Kidney (tissue), 14 donors: Measurements from ENCODE around the gene GALNT8. TPM values are rescaled to one million over a fixed set of nuclear protein-coding genes. Genes with fewer than 3 reads are reported as not detected.

Source experiments
- DNase-seq, 5 donors: peaks; one replicate each; pipeline ENCODE4 v3.0.0-alpha.2; 2013 to 2020
- FAIRE-seq: peaks from 2 replicates; lab custom pipeline; 2012; peaks lifted over from hg19 to GRCh38; lab: Jason Lieb, UNC
- H3K27ac ChIP-seq, 2 donors: one replicate each; pipeline ENCODE4 v1.7.0; 2013; ENCODE audit warnings: low read depth in 2 of 2, low read length in 2 of 2, inconsistent platforms in 1 of 2
- H3K27me3 ChIP-seq: one replicate; pipeline ENCODE4 v1.7.1; 2013; ENCODE audit warnings: low read length, inconsistent platforms; ENCODE audit not compliant: control insufficient read depth, insufficient read depth
- H3K36me3 ChIP-seq, 3 donors: one replicate each; pipeline versions ENCODE4 v1.7.0 to v1.7.1; 2013; ENCODE audit warnings: low read length in 3 of 3, control low read depth in 1 of 3, inconsistent platforms in 1 of 3; ENCODE audit not compliant: insufficient read depth in 3 of 3, control insufficient read depth in 2 of 3
- H3K4me1 ChIP-seq, 3 donors: one replicate each; pipeline versions ENCODE4 v1.7.0 to v1.7.1; 2013; ENCODE audit warnings: low read length in 3 of 3, inconsistent platforms in 1 of 3, low read depth in 1 of 3; ENCODE audit not compliant: control insufficient read depth in 2 of 3, insufficient read depth in 2 of 3
- H3K4me3 ChIP-seq, 3 donors: one replicate each; pipeline versions ENCODE4 v1.7.0 to v1.8.1; 2013; ENCODE audit warnings: low read length in 3 of 3, control low read depth in 1 of 3, inconsistent platforms in 1 of 3
- H3K9ac ChIP-seq, 3 donors: one replicate each; pipeline versions ENCODE4 v1.7.0 to v1.7.1; 2013; ENCODE audit warnings: low read length in 3 of 3, control low read depth in 1 of 3, inconsistent platforms in 1 of 3
- H3K9me3 ChIP-seq, 3 donors: one replicate each; pipeline versions ENCODE4 v1.7.0 to v1.7.1; 2013; ENCODE audit warnings: low read length in 3 of 3, control low read depth in 1 of 3, inconsistent platforms in 1 of 3; ENCODE audit not compliant: control insufficient read depth in 2 of 3, insufficient read depth in 1 of 3
- CTCF ChIP-seq: IDR thresholded peaks from 3 replicates; pipeline ENCODE4 v1.5.1; 2012; ENCODE audit warnings: mild to moderate bottlenecking, moderate library complexity, borderline replicate concordance; ENCODE audit not compliant: insufficient read depth; ENCODE audit errors: extremely low read depth
- intact Hi-C: fragments of 100-400 bp; cut with DNase I; formaldehyde crosslinking; loops from one replicate; pipeline ENCODE4 v1.11.1; 2022
- polyA plus RNA-seq: library from polyadenylated mRNA; stranded (reverse); fragments of 350-450 nt; fragmentation: Illumina TruSeq; extraction: RNeasy Lipid Tissue Mini Kit (QIAGEN cat#74804); gene quantifications from one replicate; pipeline ENCODE4 v1.2.3, GENCODE V29; 2014; ENCODE audit warnings: low read depth, low replicate concordance; ENCODE audit not compliant: insufficient read depth
- total RNA-seq: library from RNA; stranded (reverse); fragmentation: NEBNext Ultra II Directional; extraction: Animal tissue kit (Norgen Biotek cat#: 25700); gene quantifications from one replicate; pipeline ENCODE4 v1.2.1, GENCODE V29; 2021
- donor health status: control.
- donor health status: control.
- donor health status: control.
- donor health status: control.
- donor health status: control.
- donor health status: DM: yes; HTN: yes; CAD: no.
- donor health status: Normal renal cell carcinoma (clear cell type).

Gene GALNT8
- total and polyA plus RNA-seq, 2 donors from 2014 or later = 0.25 to 1.4 TPM

- peak in 4 of 5 donors; percentile 65 to 78 (median 76) for DNase-seq
- Histone ChIP-seq H3K36me3 (no peaks in the 10 kb centered on the region), H3K27me3 (no peaks in the 10 kb centered on the region), H3K4me1 (no peaks in the 10 kb centered on the region), H3K9ac (no peak overlapping the region), H3K9me3 (no peaks in the 10 kb centered on the region), H3K4me3 (no peak overlapping the region), H3K27ac (no peak overlapping the region)
- TF ChIP-seq CTCF = no peak
- no peak for FAIRE-seq
- intact Hi-C loops = no loop called here
Observed at GRCh38 chr12:4763549-4763948, 43.3 kb downstream of the GALNT8 start.

- FAIRE-seq = no peak
- no peak for TF ChIP-seq CTCF
Observed at GRCh38 chr12:4766445-4766844, 46.2 kb downstream of the GALNT8 start.

DNA sequence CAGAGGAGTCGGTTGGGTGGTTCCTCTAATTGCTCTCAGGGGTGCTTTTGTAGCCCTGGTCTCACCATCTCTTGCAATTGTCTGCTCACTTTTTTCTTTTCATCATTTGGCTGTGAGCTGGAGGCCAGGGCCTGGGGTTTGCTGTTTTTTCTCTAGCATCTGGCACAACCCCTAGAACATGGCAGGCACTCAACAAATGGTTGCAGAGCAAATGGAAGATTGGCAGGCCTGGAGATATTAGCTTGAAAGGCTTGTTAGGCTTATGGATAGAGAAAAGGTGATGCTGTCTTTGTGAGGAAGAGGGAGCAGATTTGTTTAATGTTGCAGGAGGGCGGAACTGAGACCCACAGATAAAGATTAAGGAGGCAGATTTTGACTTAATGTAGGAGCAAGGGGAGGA, 47.0 kb downstream of the GALNT8 start:
- Histone ChIP-seq H3K9ac (no peak overlapping the region), H3K27me3 (no peaks in the 10 kb centered on the region), H3K27ac (no peak overlapping the region), H3K9me3 (no peaks in the 10 kb centered on the region), H3K36me3 (no peaks in the 10 kb centered on the region), H3K4me3 (no peak overlapping the region), H3K4me1 (no peaks in the 10 kb centered on the region)
- TF ChIP-seq CTCF = no peak
- no peak for FAIRE-seq
- intact Hi-C loops = no loop called here
- DNase-seq = no peak

More at GRCh38 chr12:4766445-4766844, 46.2 kb downstream of the GALNT8 start:
- no peak for DNase-seq
- intact Hi-C loops = no loop called here
- Histone ChIP-seq H3K36me3 (no peaks in the 10 kb centered on the region), H3K4me3 (no peak overlapping the region), H3K9me3 (no peaks in the 10 kb centered on the region), H3K4me1 (no peaks in the 10 kb centered on the region), H3K9ac (no peak overlapping the region), H3K27me3 (no peaks in the 10 kb centered on the region), H3K27ac (no peak overlapping the region)

DNA sequence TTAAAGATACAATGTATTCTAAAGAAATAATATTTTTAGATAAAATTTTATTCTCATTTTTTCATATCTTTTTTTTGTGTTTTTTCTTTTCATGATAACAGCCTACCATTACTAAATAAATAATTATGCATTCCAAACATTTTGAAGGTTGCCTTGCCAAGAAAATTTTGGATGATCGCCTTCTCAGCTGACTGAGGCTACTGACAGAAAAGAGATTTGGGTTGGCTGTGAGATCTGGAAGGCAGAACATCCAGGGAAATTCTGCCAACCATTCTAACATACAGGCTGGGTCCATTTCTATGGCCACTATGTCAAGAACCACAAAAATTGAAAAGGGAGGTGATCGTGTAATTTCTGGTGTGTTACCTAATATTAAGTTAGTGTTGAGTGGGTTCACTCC, 48.1 kb downstream of the GALNT8 start:
- H3K36me3 ChIP-seq = no peaks in the 10 kb centered on the region
- no peaks in the 10 kb centered on the region for H3K4me1 ChIP-seq
- intact Hi-C loops = no loop called here
- no peaks in the 10 kb centered on the region for H3K27me3 ChIP-seq
- DNase-seq (no peak), FAIRE-seq (peak; percentile 27)
- no peak for TF ChIP-seq CTCF
- H3K9me3 ChIP-seq = no peaks in the 10 kb centered on the region
- H3K4me3 ChIP-seq = no peak overlapping the region
- H3K9ac ChIP-seq = no peak overlapping the region
- H3K27ac ChIP-seq = no peak overlapping the region
